Measurements from ENCODE around the gene MYLK. TPM values are rescaled to one million over a fixed set of nuclear protein-coding genes. Genes with fewer than 3 reads are reported as not detected.

Gene MYLK
- total and polyA plus RNA-seq, 9 of the 15 experiments (the other 6 are each of a cell fraction or from before 2014, with no cell fraction given): 0.11 to 0.53 (median 0.18) TPM; not detected in 2

- DNase-seq (ENCODE audit: extremely low read depth in 1 of 4, low spot score in 3 of 4): no peak
- CTCF ChIA-PET (ENCODE audit: low intra/inter-chr PET ratio): no interaction called here
- in situ Hi-C loops (cut with MboI): no loop called here
Measured at GRCh38 chr3:123752228-123752627, 131.9 kb downstream of the MYLK start.

More at GRCh38 chr3:123752228-123752627, 131.9 kb downstream of the MYLK start:
- no peaks in the 10 kb centered on the region for H3K79me2 ChIP-seq (ENCODE audit: control insufficient read depth, insufficient read depth, low read length)
- ATAC-seq (no peak), FAIRE-seq (no peak)
- intact Hi-C loops (cut with micrococcal nuclease): no loop called here
- no peak overlapping the region for H3K4me2 ChIP-seq (ENCODE audit: insufficient read depth, low read length)
- H2AFZ ChIP-seq (ENCODE audit: low read depth, low read length): no peak overlapping the region
- no peaks in the 10 kb centered on the region for H3K36me3 ChIP-seq (ENCODE audit: control insufficient read depth, insufficient read depth, low read length)
- no peaks in the 10 kb centered on the region for H3K4me1 ChIP-seq (replicated peaks in 1 of 2; ENCODE audit: control insufficient read depth in 2 of 2, insufficient read depth in 2 of 2, low read length in 2 of 2)
- H3K27ac ChIP-seq (ENCODE audit: extremely low read depth, low read depth, low read length): no peak overlapping the region
- no peak overlapping the region for H3K9ac ChIP-seq (ENCODE audit: insufficient read depth in 1 of 2, low read depth in 2 of 2, low read length in 2 of 2)
- WGBS (ENCODE audit: insufficient coverage, low coverage, missing lambda C conversion rate): 0% methylated on average over 8 of the region's 8 CpGs
- no peaks in the 10 kb centered on the region for H4K20me1 ChIP-seq (replicated peaks; ENCODE audit: control insufficient read depth, insufficient read depth, low read length)
- TF ChIP-seq JUN (IDR thresholded peaks at IDR 0.05; ENCODE audit: borderline replicate concordance, low read depth, low read length) (no peak), JUN (CRISPR knock-in tag; IDR thresholded peaks at IDR 0.05; ENCODE audit: borderline replicate concordance) (no peak), POLR2A (conservative IDR thresholded peaks at IDR 0.05) (no peak), MYC (IDR thresholded peaks at IDR 0.05; ENCODE audit: low read depth, low read length) (no peak), MYC (CRISPR knock-in tag; IDR thresholded peaks at IDR 0.05; ENCODE audit: borderline replicate concordance, low read depth) (no peak), ARHGAP35 (IDR thresholded peaks at IDR 0.05; ENCODE audit: partially characterized antibody) (no peak), RHOXF2B (CRISPR knock-in tag; conservative IDR thresholded peaks at IDR 0.05) (no peak), POLR2AphosphoS2 (IDR thresholded peaks at IDR 0.05; ENCODE audit: low read length) (no peak), GATAD2A (IDR thresholded peaks at IDR 0.05) (no peak), SAFB2 (IDR thresholded peaks at IDR 0.05; ENCODE audit: borderline replicate concordance, low read depth, low read length, severe bottlenecking) (no peak), ZNF695 (CRISPR knock-in tag; IDR thresholded peaks at IDR 0.05) (no peak), TCF7L2 (IDR thresholded peaks at IDR 0.05; ENCODE audit: low read depth, low read length) (no peak)
- TF ChIP-seq, protein P1, sequence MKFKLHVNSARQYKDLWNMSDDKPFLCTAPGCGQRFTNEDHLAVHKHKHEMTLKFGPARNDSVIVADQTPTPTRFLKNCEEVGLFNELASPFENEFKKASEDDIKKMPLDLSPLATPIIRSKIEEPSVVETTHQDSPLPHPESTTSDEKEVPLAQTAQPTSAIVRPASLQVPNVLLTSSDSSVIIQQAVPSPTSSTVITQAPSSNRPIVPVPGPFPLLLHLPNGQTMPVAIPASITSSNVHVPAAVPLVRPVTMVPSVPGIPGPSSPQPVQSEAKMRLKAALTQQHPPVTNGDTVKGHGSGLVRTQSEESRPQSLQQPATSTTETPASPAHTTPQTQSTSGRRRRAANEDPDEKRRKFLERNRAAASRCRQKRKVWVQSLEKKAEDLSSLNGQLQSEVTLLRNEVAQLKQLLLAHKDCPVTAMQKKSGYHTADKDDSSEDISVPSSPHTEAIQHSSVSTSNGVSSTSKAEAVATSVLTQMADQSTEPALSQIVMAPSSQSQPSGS (CRISPR knock-in tag; IDR thresholded peaks at IDR 0.05): no peak
- POLR2A ChIA-PET: interaction anchor here (0.6 kb wide), 1 partner anchor 100 kb away, joined by 3 read pairs; no protein-coding TSS in a partner anchor
- H3K9me1 ChIP-seq (ENCODE audit: control insufficient read depth, insufficient read depth, low read length): no peaks in the 10 kb centered on the region
- H3K27me3 ChIP-seq (ENCODE audit: control insufficient read depth in 2 of 2, insufficient read depth in 2 of 2, low read length in 2 of 2): peaks cover 0 to 4% of the 10 kb centered on the region in 2 experiments; a peak in 1 of 5 replicates
- no peaks in the 10 kb centered on the region for H3K9me3 ChIP-seq (replicated peaks; ENCODE audit: control insufficient read depth, insufficient read depth, low read depth, low read length)
- BruUV-seq (replicated peaks): no TSS peak
- no peak overlapping the region for H3K4me3 ChIP-seq

Measured in K562 (cell line).